Transverse colon (tissue), 4 donors: Measurements from ENCODE around the gene CNNM2.

ENCODE experiments used
- EP300 ChIP-seq: sonication (generic); formaldehyde crosslinking; IDR thresholded peaks from one replicate; pipeline ENCODE4 v1.6.1; 2017; ENCODE audit warnings: antibody characterized with exemption, low read depth
- POLR2AphosphoS5 ChIP-seq, 3 donors: sonication (generic); formaldehyde crosslinking; IDR thresholded peaks; one replicate each; pipeline ENCODE4 v1.6.1; 2016; ENCODE audit warnings: antibody characterized with exemption in 3 of 3
- TF ChIP-seq, protein P1 (sequence below), 5 experiments: fragments of 200-600 bp in 3 of 5; fragments of 450-650 bp in 2 of 5; sonication (generic) in 3 of 5; IDR thresholded peaks; 1 replicate in 2 of 5; 2 replicates in 3 of 5; pipeline ENCODE4 v1.5.1; 2016 to 2017; ENCODE audit warnings: antibody characterized with exemption in 5 of 5, inconsistent platforms in 3 of 5, mild to moderate bottlenecking in 2 of 5, moderate library complexity in 1 of 5

DNA sequence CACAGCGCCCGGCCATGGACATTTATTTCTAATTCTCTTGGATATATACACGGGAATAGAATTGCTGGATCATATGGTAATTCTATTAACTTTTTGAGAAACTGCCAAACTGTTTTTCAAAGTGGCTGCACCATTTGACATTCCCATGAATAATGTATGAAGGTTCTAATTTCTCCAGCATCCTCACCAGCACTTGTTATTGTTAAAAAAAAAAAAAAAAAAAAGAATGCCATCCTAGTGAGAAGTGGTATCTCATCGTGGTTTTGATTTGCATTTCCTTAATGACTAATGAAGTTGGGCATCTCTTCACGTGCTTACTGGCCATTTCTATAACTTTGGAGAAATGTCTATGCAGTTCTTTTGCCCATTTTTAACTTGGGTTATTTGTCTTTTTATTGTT, 13.5 kb downstream of the CNNM2 start:
- TF ChIP-seq, protein P1, sequence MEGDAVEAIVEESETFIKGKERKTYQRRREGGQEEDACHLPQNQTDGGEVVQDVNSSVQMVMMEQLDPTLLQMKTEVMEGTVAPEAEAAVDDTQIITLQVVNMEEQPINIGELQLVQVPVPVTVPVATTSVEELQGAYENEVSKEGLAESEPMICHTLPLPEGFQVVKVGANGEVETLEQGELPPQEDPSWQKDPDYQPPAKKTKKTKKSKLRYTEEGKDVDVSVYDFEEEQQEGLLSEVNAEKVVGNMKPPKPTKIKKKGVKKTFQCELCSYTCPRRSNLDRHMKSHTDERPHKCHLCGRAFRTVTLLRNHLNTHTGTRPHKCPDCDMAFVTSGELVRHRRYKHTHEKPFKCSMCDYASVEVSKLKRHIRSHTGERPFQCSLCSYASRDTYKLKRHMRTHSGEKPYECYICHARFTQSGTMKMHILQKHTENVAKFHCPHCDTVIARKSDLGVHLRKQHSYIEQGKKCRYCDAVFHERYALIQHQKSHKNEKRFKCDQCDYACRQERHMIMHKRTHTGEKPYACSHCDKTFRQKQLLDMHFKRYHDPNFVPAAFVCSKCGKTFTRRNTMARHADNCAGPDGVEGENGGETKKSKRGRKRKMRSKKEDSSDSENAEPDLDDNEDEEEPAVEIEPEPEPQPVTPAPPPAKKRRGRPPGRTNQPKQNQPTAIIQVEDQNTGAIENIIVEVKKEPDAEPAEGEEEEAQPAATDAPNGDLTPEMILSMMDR (IDR thresholded peaks at IDR 0.05), result no peak
- TF ChIP-seq EP300 (no peak), POLR2AphosphoS5 (IDR thresholded peaks at IDR 0.05) (no peak)
